Endodermal cell (in vitro differentiated cells): ENCODE results near the gene KRT10. TPM values are rescaled to one million over a fixed set of nuclear protein-coding genes. Genes with fewer than 3 reads are reported as not detected.

ENCODE experiments used
- DNase-seq: peaks from one replicate; pipeline ENCODE4 v3.0.0-alpha.2; 2017
- H3K27ac ChIP-seq: 2 replicates; pipeline ENCODE4 v1.5.1; 2013; ENCODE audit warnings: mild to moderate bottlenecking, low read depth, low read length, moderate library complexity
- H3K27me3 ChIP-seq: 2 replicates; pipeline ENCODE4 v1.6.1; 2013; ENCODE audit warnings: mild to moderate bottlenecking, low read length, moderate library complexity; ENCODE audit not compliant: insufficient read depth, control insufficient read depth, poor library complexity, severe bottlenecking
- H3K36me3 ChIP-seq: 2 replicates; pipeline ENCODE4 v1.7.0; 2013; ENCODE audit warnings: mild to moderate bottlenecking, low read length, moderate library complexity; ENCODE audit not compliant: control insufficient read depth, insufficient read depth
- H3K4me1 ChIP-seq: one replicate; pipeline ENCODE4 v1.7.0; 2013; ENCODE audit warnings: low read length; ENCODE audit not compliant: control insufficient read depth, insufficient read depth
- H3K4me3 ChIP-seq: 2 replicates; pipeline ENCODE4 v1.5.1; 2013; ENCODE audit warnings: mild to moderate bottlenecking, low read length, moderate library complexity
- H3K9ac ChIP-seq: 2 replicates; pipeline ENCODE4 v1.6.1; 2013; ENCODE audit warnings: mild to moderate bottlenecking, low read length, moderate library complexity; ENCODE audit not compliant: poor library complexity, severe bottlenecking; ENCODE audit errors: extremely low read depth
- H3K9me3 ChIP-seq: 2 replicates; pipeline ENCODE4 v1.6.1; 2013; ENCODE audit warnings: mild to moderate bottlenecking, low read length, moderate library complexity; ENCODE audit not compliant: control insufficient read depth
- H3K27ac Mint-ChIP-seq: 2 replicates; pipeline ENCODE4 v1.8.0; 2020; ENCODE audit warnings: mixed read lengths
- H3K27me3 Mint-ChIP-seq: 2 replicates; pipeline ENCODE4 v1.8.0; 2021; ENCODE audit warnings: mild to moderate bottlenecking, mixed read lengths; ENCODE audit not compliant: insufficient read depth
- H3K36me3 Mint-ChIP-seq: 2 replicates; pipeline ENCODE4 v1.8.0; 2020; ENCODE audit warnings: low read depth, mixed read lengths
- H3K4me1 Mint-ChIP-seq: 2 replicates; pipeline ENCODE4 v1.8.0; 2020; ENCODE audit warnings: mixed read lengths
- H3K4me3 Mint-ChIP-seq: 2 replicates; pipeline ENCODE4 v1.8.0; 2020; ENCODE audit warnings: mild to moderate bottlenecking, moderate library complexity, mixed read lengths
- H3K9me3 Mint-ChIP-seq: 2 replicates; pipeline ENCODE4 v1.8.0; 2020; ENCODE audit warnings: mild to moderate bottlenecking, mixed read lengths
- WGBS, 2 experiments: methylation state at CpG; one replicate each; pipeline versions ENCODE4 v1.1.5 to v1.1.7; 2013; ENCODE audit warnings: missing lambda C conversion rate in 2 of 2, mixed read lengths in 1 of 2; ENCODE audit not compliant: insufficient coverage in 1 of 2, insufficient read length in 1 of 2; 5-methylcytosine and 5-hydroxymethylcytosine counted together
- total RNA-seq, 2 donors: library from RNA; stranded (reverse); fragmentation: NEBNext Ultra II Directional in 1 of 2; extraction: Animal tissue kit (Norgen Biotek cat#: 25700) in 1 of 2; gene quantifications; 2 replicates in 1 of 2; 3 replicates in 1 of 2; pipeline ENCODE4 v1.2.1, GENCODE V29; 2021
- TF ChIP-seq, protein P1 (sequence below): fragments of 200-600 bp; sonication (generic); conservative IDR thresholded peaks from 2 replicates; pipeline ENCODE4 v1.5.0; 2021; ENCODE audit warnings: antibody characterized with exemption, mild to moderate bottlenecking

The KRT10 gene
- total RNA-seq, 2 donors from 2014 or later, result 22.3 to 46.8 TPM

DNA sequence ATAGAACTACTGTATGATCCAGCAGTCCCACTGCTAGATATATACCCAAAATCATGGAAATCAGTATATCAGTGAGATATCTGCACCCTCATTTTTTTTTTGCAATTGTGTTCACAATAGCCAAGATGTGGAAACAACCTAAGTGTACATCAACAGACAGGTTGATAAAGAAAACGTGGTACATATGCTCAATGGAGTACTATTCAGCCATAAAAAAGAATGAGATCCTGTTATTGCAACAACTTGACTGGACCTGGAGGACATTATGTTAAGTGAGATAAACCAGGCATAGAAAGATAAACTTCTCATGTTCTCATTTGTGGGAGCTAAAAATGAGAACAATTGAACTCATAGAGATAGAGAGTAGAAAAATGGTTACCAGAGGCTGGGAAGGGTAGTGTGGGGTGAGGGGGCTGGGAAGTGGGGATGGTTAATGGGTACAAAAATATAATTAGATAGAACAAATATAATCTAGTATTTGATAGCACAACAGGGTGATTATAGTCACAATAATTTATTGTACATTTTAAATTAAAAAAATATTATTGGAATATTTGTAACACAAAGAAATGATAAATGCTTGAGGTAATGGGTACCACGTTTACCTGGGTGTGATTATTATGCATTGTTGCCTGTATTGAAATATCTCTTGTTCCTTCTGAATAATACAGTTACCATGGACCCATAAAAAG, 7.8 kb upstream of the KRT10 start:
- no peaks in the 10 kb centered on the region for H3K9me3 Mint-ChIP-seq
- no peak overlapping the region for H3K27ac Mint-ChIP-seq
- 73 to 78% methylated on average over 2 of the region's 2 CpGs for WGBS, 2 experiments
- H3K4me1 Mint-ChIP-seq, result no peaks in the 10 kb centered on the region
- TF ChIP-seq, protein P1, sequence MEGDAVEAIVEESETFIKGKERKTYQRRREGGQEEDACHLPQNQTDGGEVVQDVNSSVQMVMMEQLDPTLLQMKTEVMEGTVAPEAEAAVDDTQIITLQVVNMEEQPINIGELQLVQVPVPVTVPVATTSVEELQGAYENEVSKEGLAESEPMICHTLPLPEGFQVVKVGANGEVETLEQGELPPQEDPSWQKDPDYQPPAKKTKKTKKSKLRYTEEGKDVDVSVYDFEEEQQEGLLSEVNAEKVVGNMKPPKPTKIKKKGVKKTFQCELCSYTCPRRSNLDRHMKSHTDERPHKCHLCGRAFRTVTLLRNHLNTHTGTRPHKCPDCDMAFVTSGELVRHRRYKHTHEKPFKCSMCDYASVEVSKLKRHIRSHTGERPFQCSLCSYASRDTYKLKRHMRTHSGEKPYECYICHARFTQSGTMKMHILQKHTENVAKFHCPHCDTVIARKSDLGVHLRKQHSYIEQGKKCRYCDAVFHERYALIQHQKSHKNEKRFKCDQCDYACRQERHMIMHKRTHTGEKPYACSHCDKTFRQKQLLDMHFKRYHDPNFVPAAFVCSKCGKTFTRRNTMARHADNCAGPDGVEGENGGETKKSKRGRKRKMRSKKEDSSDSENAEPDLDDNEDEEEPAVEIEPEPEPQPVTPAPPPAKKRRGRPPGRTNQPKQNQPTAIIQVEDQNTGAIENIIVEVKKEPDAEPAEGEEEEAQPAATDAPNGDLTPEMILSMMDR, result no peak
- Histone ChIP-seq H3K27me3 (peaks cover 9% of the 10 kb centered on the region), H3K36me3 (no peaks in the 10 kb centered on the region), H3K9ac (no peak overlapping the region), H3K27ac (no peak overlapping the region), H3K4me3 (no peak overlapping the region), H3K4me1 (no peaks in the 10 kb centered on the region), H3K9me3 (no peaks in the 10 kb centered on the region)
- DNase-seq, result no peak
- peaks cover 91% of the 10 kb centered on the region for H3K27me3 Mint-ChIP-seq
- no peak overlapping the region for H3K4me3 Mint-ChIP-seq
- no peaks in the 10 kb centered on the region for H3K36me3 Mint-ChIP-seq

DNA sequence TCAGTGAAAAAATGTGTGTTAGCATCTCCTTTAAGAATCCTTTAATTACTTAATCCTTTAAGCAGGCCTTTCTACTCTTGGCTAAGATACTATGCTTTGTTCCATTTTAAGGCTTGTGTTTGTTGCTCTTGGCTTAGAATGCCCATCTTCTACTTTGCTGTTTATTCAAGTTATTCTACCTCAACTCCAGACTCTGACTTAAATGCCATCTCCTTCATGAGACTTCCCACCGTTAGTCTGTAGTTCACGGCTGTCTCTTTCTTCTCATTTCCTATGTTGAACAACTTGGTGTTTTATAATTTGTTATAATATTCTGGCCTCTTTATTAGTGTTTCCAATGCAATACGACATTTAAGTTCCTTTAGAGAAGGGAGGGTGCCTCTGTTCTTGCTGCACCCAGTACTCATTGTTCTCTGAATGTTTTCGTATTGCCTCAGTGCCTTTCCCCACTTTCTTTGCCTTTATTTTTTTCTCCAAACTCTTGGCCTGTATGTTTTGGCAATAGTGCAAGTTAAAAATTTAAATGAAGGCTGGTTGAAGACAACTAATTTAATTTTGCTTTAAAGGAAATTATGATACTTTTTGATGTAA, 6.1 kb upstream of the KRT10 start:
- Mint-ChIP-seq H3K27ac (no peak overlapping the region), H3K4me1 (no peaks in the 10 kb centered on the region), H3K27me3 (peaks cover 91% of the 10 kb centered on the region), H3K9me3 (no peaks in the 10 kb centered on the region), H3K4me3 (no peak overlapping the region), H3K36me3 (no peaks in the 10 kb centered on the region)
- 90% methylated on average over 3 of the region's 4 CpGs; no CpG with 5 or more reads in 1 of the 2 experiments for WGBS, 2 experiments
- Histone ChIP-seq H3K36me3 (no peaks in the 10 kb centered on the region), H3K4me3 (no peak overlapping the region), H3K27ac (no peak overlapping the region), H3K4me1 (no peaks in the 10 kb centered on the region), H3K9me3 (no peaks in the 10 kb centered on the region), H3K27me3 (peaks cover 9% of the 10 kb centered on the region), H3K9ac (no peak overlapping the region)
- TF ChIP-seq, protein P1, result no peak
- no peak for DNase-seq

DNA sequence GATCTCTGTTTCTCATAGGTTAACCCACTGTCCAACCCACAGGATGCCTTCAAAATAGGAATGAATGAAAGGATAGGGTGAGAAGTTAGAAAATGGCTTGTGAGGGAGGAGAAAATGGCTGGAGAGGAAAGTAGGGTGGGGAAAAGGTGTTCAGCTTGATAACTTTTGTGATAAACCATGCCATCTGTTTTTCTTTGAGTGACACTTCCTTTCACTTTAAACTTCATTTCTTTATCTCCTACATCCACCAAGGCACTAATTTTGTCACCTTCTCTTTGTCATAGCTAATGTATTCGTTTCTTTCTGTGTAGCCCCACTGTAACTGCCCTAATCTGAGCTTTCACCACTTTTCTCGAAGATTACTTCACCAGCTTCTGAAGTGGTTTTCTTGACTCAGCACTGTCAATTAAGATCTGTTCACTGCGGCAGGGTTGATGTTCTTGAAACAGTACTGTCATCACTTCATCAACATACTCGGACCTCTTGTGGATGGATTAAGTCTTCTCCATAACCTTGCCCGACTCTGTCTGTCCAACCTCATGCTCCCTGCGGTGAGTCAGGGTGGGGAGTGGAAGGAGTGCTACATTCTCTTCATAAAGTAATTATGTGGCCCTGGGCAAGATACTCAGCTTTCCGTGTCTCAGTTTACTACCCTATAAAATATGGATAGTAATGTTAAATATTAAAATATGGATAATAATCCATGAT, 5.5 kb upstream of the KRT10 start:
- Histone ChIP-seq H3K27me3 (peaks cover 9% of the 10 kb centered on the region), H3K27ac (no peak overlapping the region)

More for the DNA sequence above, 5.5 kb upstream of the KRT10 start:
- Mint-ChIP-seq H3K4me1 (no peaks in the 10 kb centered on the region), H3K27me3 (peaks cover 90% of the 10 kb centered on the region), H3K36me3 (no peaks in the 10 kb centered on the region), H3K4me3 (no peak overlapping the region), H3K27ac (no peak overlapping the region), H3K9me3 (no peaks in the 10 kb centered on the region)
- TF ChIP-seq, protein P1, result no peak
- no peaks in the 10 kb centered on the region for H3K36me3 ChIP-seq
- no peaks in the 10 kb centered on the region for H3K4me1 ChIP-seq
- H3K4me3 ChIP-seq, result no peak overlapping the region
- H3K9me3 ChIP-seq, result no peaks in the 10 kb centered on the region
- WGBS, 2 experiments, result 91 to 94% methylated on average over 4 to 6 of the region's 7 CpGs
- no peak for DNase-seq
- no peak overlapping the region for H3K9ac ChIP-seq
